ENCODE data around the gene SPDYE17.
"Not testable (repeated sequence)": the region's sequence is repeated elsewhere in the genome, so short reads cannot be mapped to it uniquely, and the experiment has no call there.

The SPDYE17 gene, protein sequence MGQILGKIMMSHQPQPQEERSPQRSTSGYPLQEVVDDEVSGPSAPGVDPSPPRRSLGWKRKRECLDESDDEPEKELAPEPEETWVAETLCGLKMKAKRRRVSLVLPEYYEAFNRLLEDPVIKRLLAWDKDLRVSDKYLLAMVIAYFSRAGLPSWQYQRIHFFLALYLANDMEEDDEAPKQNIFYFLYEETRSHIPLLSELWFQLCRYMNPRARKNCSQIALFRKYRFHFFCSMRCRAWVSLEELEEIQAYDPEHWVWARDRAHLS

DNA sequence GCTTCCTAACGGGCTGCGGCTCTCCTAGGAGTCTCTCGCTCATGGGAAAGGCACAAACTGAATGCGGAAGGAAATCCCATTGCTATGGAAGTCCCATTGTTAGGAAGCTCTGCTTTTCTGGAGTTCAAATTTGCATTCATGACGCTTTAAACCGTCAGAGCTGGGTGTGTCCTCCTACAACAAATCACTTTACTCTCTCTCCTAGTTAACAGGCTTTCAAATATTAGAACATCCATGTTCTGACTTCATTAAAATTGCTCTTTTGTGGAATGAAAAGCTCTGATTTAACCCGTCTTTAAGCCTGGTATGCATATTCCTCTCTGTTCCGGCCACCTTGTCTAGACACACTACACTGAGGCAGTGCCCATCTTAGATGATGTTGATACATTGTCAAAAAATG lies at the start of gene SPDYE17:
Gene SPDYE17, minus strand, starts transcription at position 101 of the 400 bp plus-strand sequence. CDS start 1,791 bp downstream, outside the sequence.
- not testable (repeated sequence) for DNase-seq (ENCODE audit: low read depth, low spot score)

DNA sequence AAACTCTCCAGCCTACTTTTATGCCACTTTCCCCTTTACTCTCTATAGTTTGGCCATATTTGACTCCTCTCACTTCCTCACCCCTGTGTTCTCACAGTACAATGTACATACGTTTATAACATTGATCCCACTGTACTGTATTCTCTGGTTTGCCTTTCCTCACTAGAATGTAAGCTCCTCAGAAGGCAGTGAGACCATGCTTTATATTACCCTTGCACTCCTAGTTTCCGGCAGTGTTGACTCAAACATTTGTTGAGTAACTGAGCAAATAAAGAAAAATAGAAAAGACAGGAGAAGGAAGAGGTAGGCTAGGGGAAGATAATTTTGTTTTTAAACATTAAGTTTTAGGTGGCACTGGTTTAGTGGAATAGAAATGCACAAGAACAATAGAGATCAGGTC lies 48.1 kb upstream of the SPDYE17 start:
- DNase-seq (ENCODE audit: low read depth, low spot score), result not testable (repeated sequence)

- DNase-seq (ENCODE audit: low read depth, low spot score), result not testable (repeated sequence)
Observed at GRCh38 chr7:77079624-77080023, 47.5 kb upstream of the SPDYE17 start.

- not testable (repeated sequence) for DNase-seq (ENCODE audit: low read depth, low spot score)
Observed at GRCh38 chr7:77079112-77079511, 47.0 kb upstream of the SPDYE17 start.

- DNase-seq (ENCODE audit: low read depth, low spot score), result not testable (repeated sequence)
Observed at GRCh38 chr7:77077060-77077459, 44.9 kb upstream of the SPDYE17 start.

GRCh38 chr7:77074786-77075396 lies 42.7 kb upstream of the SPDYE17 start:
- not testable (repeated sequence) for DNase-seq (ENCODE audit: low read depth, low spot score)

GRCh38 chr7:77071108-77071507 lies 38.9 kb upstream of the SPDYE17 start:
- DNase-seq (ENCODE audit: low read depth, low spot score), result not testable (repeated sequence)

GRCh38 chr7:77065869-77066268 lies 33.7 kb upstream of the SPDYE17 start:
- not testable (repeated sequence) for DNase-seq (ENCODE audit: low read depth, low spot score)

DNA sequence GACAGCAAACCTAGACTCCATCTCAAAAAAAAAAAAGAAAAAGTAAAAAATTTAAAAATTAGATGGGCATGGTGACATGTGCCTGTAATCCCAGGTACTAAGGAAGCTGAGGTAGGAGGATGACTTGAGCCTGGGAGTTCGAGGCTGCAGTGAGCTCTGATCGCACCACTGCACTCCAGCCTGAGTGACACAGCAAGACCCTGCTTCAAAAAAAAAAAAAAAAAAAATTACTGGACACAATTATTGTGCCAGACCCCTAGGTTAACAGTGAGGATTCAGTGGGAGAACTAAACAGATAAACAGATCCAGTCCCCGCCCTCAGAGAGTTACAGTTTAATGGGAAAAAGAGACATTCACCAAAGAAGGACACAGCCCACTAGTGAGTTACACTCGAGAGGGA lies 31.6 kb upstream of the SPDYE17 start:
- not testable (repeated sequence) for DNase-seq (ENCODE audit: low read depth, low spot score)

GRCh38 chr7:77062557-77062956 lies 30.4 kb upstream of the SPDYE17 start, which contains the start of gene SPDYE18:
SPDYE18 (minus strand) TSS chr7:77062558; CDS start chr7:77060512, 2,046 bp downstream.
- not testable (repeated sequence) for DNase-seq (ENCODE audit: low read depth, low spot score)

DNA sequence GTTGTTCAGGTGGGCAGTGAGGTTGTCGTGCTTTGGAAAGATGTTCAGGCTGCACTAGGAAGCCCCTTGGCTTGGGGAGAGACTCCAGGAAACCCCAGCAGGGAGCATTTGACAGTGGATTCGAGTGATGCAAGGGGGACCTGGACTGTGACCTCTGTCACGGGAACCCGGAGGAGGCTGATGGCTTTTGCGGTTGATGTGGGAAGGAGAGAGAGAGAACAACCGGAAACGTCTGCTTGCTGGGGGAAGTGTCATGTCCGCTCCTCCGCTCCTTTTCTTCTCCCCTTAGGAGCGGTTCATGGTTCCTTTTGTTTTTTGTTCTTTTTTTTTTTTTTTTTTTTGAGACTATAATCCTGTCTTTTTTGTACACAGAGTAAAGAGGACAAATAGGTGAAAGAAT lies 5.8 kb downstream of the SPDYE17 start:
- DNase-seq (ENCODE audit: low read depth, low spot score), result not testable (repeated sequence)

DNA sequence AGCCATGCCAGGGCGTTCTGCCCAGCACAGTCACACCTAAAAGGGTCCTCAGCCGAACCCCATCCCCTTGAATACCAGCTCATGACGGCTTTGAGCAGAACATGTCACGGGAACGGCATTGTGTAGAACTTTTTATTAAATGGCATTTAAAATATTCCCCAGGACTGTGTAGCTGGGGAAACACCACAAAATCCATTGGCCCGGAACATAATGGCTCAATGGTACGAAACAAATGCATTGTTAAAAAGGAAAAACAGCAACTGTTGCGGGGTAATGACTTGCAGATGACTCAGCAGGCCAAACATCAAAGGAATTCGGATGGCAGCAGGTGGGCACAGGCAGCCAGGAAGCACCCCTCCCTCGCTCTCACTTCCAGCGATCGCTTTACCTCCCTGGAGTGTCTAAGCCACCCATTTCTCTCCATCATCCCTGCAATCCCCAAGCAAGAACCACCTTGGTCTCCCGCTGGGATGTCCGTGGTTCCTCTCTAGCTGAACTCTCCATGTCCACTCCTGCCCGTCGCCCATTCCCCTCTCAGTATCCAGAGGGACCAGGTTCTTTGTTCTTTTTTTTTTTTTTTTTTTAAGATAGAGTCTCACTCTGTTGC lies 22.0 kb downstream of the SPDYE17 start:
- not testable (repeated sequence) for DNase-seq (ENCODE audit: low read depth, low spot score)

DNA sequence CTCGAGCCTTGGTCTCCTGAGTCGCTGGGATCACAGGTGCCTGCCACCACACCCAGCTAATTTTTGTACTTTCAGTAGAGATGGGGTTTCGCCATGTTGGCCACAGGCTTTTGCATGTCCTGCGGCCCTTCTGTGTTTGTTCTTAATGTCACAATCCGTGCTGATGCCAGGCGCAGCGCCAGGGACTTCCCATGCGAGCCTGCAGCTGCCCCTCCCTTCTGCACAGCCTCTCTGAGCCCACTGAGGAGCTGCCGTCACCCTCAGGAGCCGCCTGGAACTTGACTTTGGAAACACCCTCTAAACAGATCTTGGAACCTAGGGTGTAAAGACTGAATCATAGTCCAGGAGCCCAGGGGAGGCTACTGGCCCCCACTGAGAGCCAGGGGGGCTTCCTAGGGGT lies 24.2 kb downstream of the SPDYE17 start:
- not testable (repeated sequence) for DNase-seq (ENCODE audit: low read depth, low spot score)

- not testable (repeated sequence) for DNase-seq (ENCODE audit: low read depth, low spot score)
Observed at GRCh38 chr7:77006127-77007110, 25.7 kb downstream of the SPDYE17 start.

- DNase-seq (ENCODE audit: low read depth, low spot score), result not testable (repeated sequence)
Observed at GRCh38 chr7:77005461-77006057, 26.6 kb downstream of the SPDYE17 start.

GRCh38 chr7:77004151-77004550 lies 28.0 kb downstream of the SPDYE17 start:
- not testable (repeated sequence) for DNase-seq (ENCODE audit: low read depth, low spot score)

GRCh38 chr7:77003241-77003640 lies 28.9 kb downstream of the SPDYE17 start:
- not testable (repeated sequence) for DNase-seq (ENCODE audit: low read depth, low spot score)

DNA sequence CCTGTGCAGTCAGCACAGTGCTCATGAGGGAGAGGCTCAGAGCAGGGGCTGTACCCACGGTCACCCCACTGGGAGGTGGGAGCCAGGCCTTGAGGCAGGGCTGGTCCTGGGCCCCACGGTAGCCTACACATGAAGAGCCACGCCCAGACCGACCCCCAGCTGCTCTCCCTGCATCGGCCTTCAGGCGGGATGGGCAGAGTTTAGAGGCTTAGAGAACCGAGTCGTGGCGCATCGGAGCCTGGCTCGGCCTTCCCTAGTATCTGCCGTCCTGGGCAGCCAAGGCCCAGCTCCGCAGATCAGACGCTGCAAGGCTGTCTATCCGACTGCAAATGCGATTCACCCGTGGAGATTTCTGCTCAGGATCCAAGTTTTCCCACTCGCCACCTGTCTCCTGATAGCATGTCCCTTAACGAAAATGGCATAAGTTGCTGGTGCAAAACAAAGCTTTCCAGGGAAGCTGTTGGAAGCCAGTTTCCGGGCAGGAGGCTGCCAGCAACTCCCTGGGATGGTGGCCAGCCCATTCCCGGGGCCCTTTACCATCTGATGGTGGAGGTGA lies 29.4 kb downstream of the SPDYE17 start:
- DNase-seq (ENCODE audit: low read depth, low spot score), result not testable (repeated sequence)

DNA sequence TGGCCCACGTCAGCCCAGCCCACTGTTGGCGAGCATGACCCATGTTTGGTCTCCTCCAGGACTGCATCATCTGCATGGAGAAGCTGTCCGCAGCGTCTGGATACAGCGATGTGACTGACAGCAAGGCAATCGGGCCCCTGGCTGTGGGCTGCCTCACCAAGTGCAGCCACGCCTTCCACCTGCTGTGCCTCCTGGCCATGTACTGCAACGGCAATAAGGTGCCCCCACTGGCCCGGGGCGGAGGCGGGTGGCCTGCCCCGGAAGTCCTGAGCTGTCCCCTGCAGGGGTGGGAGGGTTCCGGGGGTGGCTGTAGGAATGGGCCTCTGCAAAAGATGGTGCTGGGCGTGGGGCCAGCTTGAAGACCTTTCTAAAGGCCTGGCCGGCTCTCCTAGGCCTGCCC lies 30.1 kb downstream of the SPDYE17 start:
- not testable (repeated sequence) for DNase-seq (ENCODE audit: low read depth, low spot score)

DNA sequence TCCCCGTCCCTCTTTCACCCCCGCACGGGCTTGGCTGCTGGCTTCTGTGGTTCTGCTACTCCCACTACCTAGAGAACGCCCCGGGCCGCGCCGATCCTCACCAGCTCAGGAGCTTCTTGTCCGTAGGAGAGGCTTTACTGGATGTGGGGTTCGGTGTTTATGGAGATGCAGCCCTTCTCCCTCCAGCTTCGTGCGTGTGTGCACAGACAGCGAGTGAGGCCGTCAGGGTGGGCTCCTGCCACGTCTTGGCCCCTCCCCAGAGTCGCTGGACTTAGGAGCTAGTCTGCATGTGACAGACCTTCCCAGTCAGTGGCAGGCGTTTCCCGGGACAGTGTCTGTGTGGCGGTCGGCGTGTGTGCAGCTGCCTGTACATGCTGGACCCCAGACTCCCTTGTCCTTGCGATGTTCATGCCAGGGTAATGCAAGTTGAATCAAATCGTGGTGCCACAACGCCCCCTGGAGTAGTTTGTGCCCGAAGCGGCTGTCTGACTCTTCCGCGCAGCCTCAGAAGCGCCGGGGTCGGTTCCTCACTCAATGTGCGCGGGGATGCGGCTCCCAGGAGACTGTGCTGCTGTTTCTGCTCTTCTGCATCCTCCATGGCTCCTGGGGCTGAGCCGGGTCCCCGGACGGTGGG lies 32.6 kb downstream of the SPDYE17 start:
- not testable (repeated sequence) for DNase-seq (ENCODE audit: low read depth, low spot score)

Data from iPS DF 19.7 (cell line).